Umbilical cord (tissue), 2 donors: ENCODE results near the gene SYNE3. TPM values are rescaled to one million over a fixed set of nuclear protein-coding genes. Genes with fewer than 3 reads are reported as not detected.
A peak's percentile ranks its signal among the peaks of the same experiment; 100 is the strongest.

ENCODE experiments used
- DNase-seq: peaks from one replicate; pipeline ENCODE4 v3.0.0-alpha.2; 2015; ENCODE audit warnings: low spot score
- total RNA-seq: library from RNA; depleted of rRNA; stranded (reverse); fragments of >200 nt; gene quantifications from one replicate; pipeline ENCODE4 v1.2.3, GENCODE V29; 2014; ENCODE audit warnings: low replicate concordance; ENCODE audit not compliant: insufficient read depth

SYNE3 gene
- 17.1 TPM for total RNA-seq

GRCh38 chr14:95516554-95517181, at the start of gene SYNE3:
Gene SYNE3, minus strand, starts transcription at chr14:95516650. Its CDS starts 40,829 bp downstream, at chr14:95475821.
- no peak for DNase-seq

- no peak for DNase-seq
Measured at GRCh38 chr14:95564060-95564459, 47.6 kb upstream of the SYNE3 start.

GRCh38 chr14:95562892-95563685, 46.6 kb upstream of the SYNE3 start:
- peak; percentile 44 for DNase-seq

- DNase-seq: peak; percentile 78
Measured at GRCh38 chr14:95561001-95561412, 44.6 kb upstream of the SYNE3 start.

- no peak for DNase-seq
Measured at GRCh38 chr14:95559203-95559602, 42.8 kb upstream of the SYNE3 start.

- DNase-seq: no peak
Measured at GRCh38 chr14:95557832-95558231, 41.4 kb upstream of the SYNE3 start.

- no peak for DNase-seq
Measured at GRCh38 chr14:95557291-95557690, 40.8 kb upstream of the SYNE3 start.

- DNase-seq: no peak
Measured at GRCh38 chr14:95555053-95555452, 38.6 kb upstream of the SYNE3 start.

GRCh38 chr14:95553141-95553540, 36.7 kb upstream of the SYNE3 start:
- DNase-seq: no peak

- DNase-seq: no peak
Measured at GRCh38 chr14:95551435-95551834, 35.0 kb upstream of the SYNE3 start.

GRCh38 chr14:95549656-95550585, 33.5 kb upstream of the SYNE3 start:
- no peak for DNase-seq

- no peak for DNase-seq
Measured at GRCh38 chr14:95548328-95548929, 32.0 kb upstream of the SYNE3 start.

GRCh38 chr14:95547626-95548327, 31.3 kb upstream of the SYNE3 start:
- DNase-seq: no peak

GRCh38 chr14:95547272-95547625, 30.8 kb upstream of the SYNE3 start:
- DNase-seq: no peak

- peak; percentile 35 for DNase-seq
Measured at GRCh38 chr14:95545515-95546168, 29.2 kb upstream of the SYNE3 start.

- no peak for DNase-seq
Measured at GRCh38 chr14:95544588-95544987, 28.1 kb upstream of the SYNE3 start.

GRCh38 chr14:95543021-95543420, 26.6 kb upstream of the SYNE3 start:
- DNase-seq: no peak

- DNase-seq: no peak
Measured at GRCh38 chr14:95541932-95542930, 25.8 kb upstream of the SYNE3 start.

- no peak for DNase-seq
Measured at GRCh38 chr14:95541346-95541745, 24.9 kb upstream of the SYNE3 start.
